Stimulated activated naive CD8-positive, alpha-beta T cell treated with anti-CD3 and anti-CD28 coated beads, Interleukin-15, Interleukin-2, amounts not matched to agents 100 ng/mL and 50 ng/mL, for 24 hours (primary cell): Measurements from ENCODE around the gene KIR3DL3.
"Not testable (repeated sequence)": the region's sequence is repeated elsewhere in the genome, so short reads cannot be mapped to it uniquely, and the experiment has no call there.

Source experiments
- H3K27ac Mint-ChIP-seq: one replicate; pipeline ENCODE4 v1.8.0; 2021; ENCODE audit warnings: mild to moderate bottlenecking, mixed read lengths
- H3K27me3 Mint-ChIP-seq: one replicate; pipeline ENCODE4 v1.8.0; 2021; ENCODE audit warnings: mixed read lengths
- H3K36me3 Mint-ChIP-seq: one replicate; pipeline ENCODE4 v1.8.0; 2021; ENCODE audit warnings: low read depth, mixed read lengths
- H3K4me1 Mint-ChIP-seq: one replicate; pipeline ENCODE4 v1.8.0; 2021; ENCODE audit warnings: low read depth, mixed read lengths
- H3K4me3 Mint-ChIP-seq: one replicate; pipeline ENCODE4 v1.8.0; 2021; ENCODE audit warnings: mild to moderate bottlenecking, mixed read lengths
- H3K9me3 Mint-ChIP-seq: one replicate; pipeline ENCODE4 v1.8.0; 2021; ENCODE audit warnings: mixed read lengths

Gene KIR3DL3

DNA sequence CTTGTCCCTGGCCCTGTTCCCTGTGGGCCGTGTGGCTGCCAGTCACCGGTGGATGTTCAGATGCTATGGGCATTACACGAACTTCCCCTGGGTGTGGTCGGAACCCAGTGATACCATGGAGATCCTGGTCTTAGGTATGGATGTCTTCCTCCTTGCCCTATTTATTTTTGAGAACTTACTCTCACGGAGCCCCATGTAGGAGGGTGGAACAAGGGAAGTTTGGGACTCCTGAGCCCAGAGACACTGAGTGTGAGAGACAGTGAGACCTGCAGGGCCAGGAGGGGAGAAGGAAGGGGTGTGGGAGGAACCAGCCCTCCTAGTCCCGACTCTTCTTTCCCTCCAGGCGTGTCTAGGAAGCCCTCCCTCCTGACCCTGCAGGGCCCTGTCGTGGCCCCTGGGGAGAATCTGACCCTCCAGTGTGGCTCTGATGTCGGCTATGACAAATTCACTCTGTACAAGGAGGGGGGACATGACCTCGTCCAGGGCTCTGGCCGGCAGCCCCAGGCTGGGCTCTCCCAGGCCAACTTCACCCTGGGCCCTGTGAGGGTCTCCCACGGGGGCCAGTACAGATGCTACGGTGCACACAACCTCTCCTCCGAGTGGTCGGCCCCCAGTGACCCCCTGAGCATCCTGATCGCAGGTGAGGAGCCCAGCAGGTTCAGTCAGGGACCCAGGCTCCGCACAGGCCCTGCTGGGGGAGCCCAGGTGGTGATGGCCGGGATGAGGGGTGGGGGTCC is 14.9 kb upstream of the KIR3DL3 start:
- no peak overlapping the region for H3K4me3 Mint-ChIP-seq
- no peaks in the 10 kb centered on the region for H3K4me1 Mint-ChIP-seq
- H3K9me3 Mint-ChIP-seq, result no peaks in the 10 kb centered on the region
- H3K36me3 Mint-ChIP-seq, result no peaks in the 10 kb centered on the region
- peaks cover 12% of the 10 kb centered on the region for H3K27me3 Mint-ChIP-seq
- no peak overlapping the region for H3K27ac Mint-ChIP-seq

- not testable (repeated sequence) for H3K36me3 Mint-ChIP-seq, H3K9me3 Mint-ChIP-seq, H3K4me1 Mint-ChIP-seq, H3K27ac Mint-ChIP-seq, H3K4me3 Mint-ChIP-seq
- H3K27me3 Mint-ChIP-seq, result peaks cover 12% of the 10 kb centered on the region
These were observed 14.3 kb upstream of the KIR3DL3 start for GRCh38 chr19:54709956-54710355.

GRCh38 chr19:54724644-54725043 is 402 bp downstream of the KIR3DL3 start:
- no peaks in the 10 kb centered on the region for H3K4me1 Mint-ChIP-seq
- no peak overlapping the region for H3K4me3 Mint-ChIP-seq
- no peak overlapping the region for H3K27ac Mint-ChIP-seq
- peaks cover 15% of the 10 kb centered on the region for H3K27me3 Mint-ChIP-seq
- H3K9me3 Mint-ChIP-seq, result peaks cover 22% of the 10 kb centered on the region
- H3K36me3 Mint-ChIP-seq, result no peaks in the 10 kb centered on the region

GRCh38 chr19:54725321-54725720 is 1.1 kb downstream of the KIR3DL3 start:
- Mint-ChIP-seq H3K36me3 (no peaks in the 10 kb centered on the region), H3K27ac (no peak overlapping the region), H3K9me3 (peaks cover 18% of the 10 kb centered on the region), H3K27me3 (peaks cover 11% of the 10 kb centered on the region), H3K4me3 (no peak overlapping the region), H3K4me1 (no peaks in the 10 kb centered on the region)

DNA sequence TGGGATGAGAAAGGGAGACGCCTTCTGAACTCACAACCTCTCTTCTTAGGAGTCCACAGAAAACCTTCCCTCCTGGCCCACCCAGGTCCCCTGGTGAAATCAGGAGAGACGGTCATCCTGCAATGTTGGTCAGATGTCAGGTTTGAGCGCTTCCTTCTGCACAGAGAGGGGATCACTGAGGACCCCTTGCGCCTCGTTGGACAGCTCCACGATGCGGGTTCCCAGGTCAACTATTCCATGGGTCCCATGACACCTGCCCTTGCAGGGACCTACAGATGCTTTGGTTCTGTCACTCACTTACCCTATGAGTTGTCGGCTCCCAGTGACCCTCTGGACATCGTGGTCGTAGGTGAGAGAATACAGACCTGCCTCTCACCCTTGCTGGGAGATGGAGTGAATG is 3.3 kb downstream of the KIR3DL3 start:
- Mint-ChIP-seq H3K27ac (no peak overlapping the region), H3K9me3 (peaks cover 7% of the 10 kb centered on the region), H3K27me3 (peaks cover 14% of the 10 kb centered on the region), H3K4me1 (no peaks in the 10 kb centered on the region), H3K36me3 (no peaks in the 10 kb centered on the region), H3K4me3 (no peak overlapping the region)

DNA sequence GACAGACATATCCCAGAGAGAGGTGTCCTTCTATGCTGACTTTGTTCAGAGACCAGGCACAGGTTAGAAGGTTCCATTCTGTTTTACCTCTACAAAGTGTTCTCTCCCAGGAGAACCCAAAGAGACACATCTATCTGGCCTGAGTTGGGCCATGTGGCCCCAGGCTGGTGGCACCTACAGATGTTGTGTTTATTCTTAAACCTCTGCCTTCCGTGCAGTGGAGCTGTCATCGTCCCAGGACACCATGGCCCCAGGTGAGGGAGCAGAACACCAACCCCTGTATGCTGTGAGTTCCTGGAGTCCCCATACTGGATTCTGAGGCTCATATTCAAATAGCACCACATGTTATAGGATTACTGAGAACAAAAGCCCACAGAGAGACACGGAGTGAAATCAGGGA is 3.9 kb downstream of the KIR3DL3 start:
- no peak overlapping the region for H3K27ac Mint-ChIP-seq
- H3K4me3 Mint-ChIP-seq, result no peak overlapping the region
- H3K9me3 Mint-ChIP-seq, result peaks cover 2% of the 10 kb centered on the region
- no peaks in the 10 kb centered on the region for H3K4me1 Mint-ChIP-seq
- H3K36me3 Mint-ChIP-seq, result no peaks in the 10 kb centered on the region
- peaks cover 15% of the 10 kb centered on the region for H3K27me3 Mint-ChIP-seq

- Mint-ChIP-seq H3K4me1 (no peaks in the 10 kb centered on the region), H3K4me3 (no peak overlapping the region), H3K36me3 (no peaks in the 10 kb centered on the region), H3K27me3 (peaks cover 15% of the 10 kb centered on the region), H3K9me3 (no peaks in the 10 kb centered on the region), H3K27ac (no peak overlapping the region)
These were observed 5.4 kb downstream of the KIR3DL3 start for GRCh38 chr19:54729416-54730188.

GRCh38 chr19:54731191-54731590 is 6.9 kb downstream of the KIR3DL3 start:
- Mint-ChIP-seq H3K9me3 (no peaks in the 10 kb centered on the region), H3K36me3 (no peaks in the 10 kb centered on the region), H3K4me3 (no peak overlapping the region), H3K27me3 (peaks cover 15% of the 10 kb centered on the region), H3K4me1 (no peaks in the 10 kb centered on the region), H3K27ac (no peak overlapping the region)

- H3K27me3 Mint-ChIP-seq, H3K4me1 Mint-ChIP-seq, H3K27ac Mint-ChIP-seq, H3K4me3 Mint-ChIP-seq, H3K36me3 Mint-ChIP-seq, H3K9me3 Mint-ChIP-seq: not testable (repeated sequence)
These were observed 14.1 kb downstream of the KIR3DL3 start, which contains the start of gene KIR2DL3 for GRCh38 chr19:54738306-54738705. Gene KIR2DL3 (plus strand): TSS chr19:54738513. CDS start chr19:54738546, 33 bp downstream.

DNA sequence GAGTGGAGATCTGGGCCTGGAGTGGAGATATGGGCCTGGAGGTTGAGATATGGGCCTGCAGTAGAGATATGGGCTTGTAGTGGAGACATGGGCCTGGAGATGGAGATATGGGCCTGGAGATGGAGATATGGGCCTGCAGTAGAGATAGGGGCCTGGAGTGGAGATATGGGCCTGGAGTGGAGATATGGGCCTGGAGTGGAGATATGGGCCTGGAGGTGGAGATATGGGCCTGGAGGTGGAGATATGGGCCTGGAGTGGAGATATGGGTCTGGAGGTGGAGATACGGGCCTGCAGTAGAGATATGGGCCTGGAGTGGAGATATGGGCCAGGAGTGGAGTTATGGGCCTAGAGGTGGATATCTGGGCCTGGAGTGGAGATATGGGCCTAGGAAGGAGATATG is 14.5 kb downstream of the KIR3DL3 start:
- Mint-ChIP-seq H3K4me3 (no peak overlapping the region), H3K4me1 (no peaks in the 10 kb centered on the region), H3K36me3 (no peaks in the 10 kb centered on the region), H3K27me3 (peaks cover 4% of the 10 kb centered on the region), H3K27ac (no peak overlapping the region), H3K9me3 (no peaks in the 10 kb centered on the region)

DNA sequence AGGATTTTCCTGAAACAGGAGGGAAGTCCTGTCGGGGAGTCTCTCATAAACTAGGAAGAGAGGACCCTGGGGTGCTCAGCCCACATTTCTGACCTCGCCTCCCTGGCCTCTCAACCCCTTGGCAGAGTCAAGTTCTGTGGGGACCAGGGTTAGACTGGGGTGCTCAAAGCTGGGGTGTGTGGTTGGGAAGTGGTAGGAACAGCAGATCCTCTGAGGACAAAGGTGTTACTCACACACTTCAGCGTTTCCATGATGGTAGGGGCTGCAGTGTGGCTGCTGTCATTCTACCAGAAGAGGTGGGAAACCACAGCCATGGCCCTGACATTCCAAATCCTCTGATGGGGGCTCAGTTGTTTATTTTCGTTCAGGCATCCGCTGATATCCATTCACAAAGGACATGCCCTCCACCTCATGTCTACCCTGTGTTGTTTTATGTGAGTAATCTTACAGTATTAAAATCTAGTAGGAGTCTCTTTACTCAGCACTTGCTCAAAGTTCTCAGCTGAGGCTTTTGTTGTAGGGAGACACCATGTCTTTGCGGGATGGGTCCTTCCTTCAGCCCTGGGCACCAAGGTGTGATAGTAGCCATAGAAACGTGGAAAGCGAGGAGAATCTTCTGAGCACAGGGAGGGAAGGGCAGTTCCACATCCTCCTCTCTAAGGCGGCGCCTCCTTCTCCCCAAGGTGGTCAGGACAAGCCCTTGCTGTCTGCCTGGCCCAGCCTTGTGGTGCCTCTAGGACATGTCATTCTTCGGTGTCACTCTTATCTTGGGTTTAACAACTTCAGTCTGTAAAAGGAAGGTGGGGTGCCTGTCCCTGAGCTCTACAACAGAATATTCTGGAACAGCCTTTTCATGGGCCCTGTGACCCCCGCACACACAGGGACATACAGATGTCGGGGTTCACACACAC is 15.6 kb downstream of the KIR3DL3 start:
- H3K9me3 Mint-ChIP-seq, result no peaks in the 10 kb centered on the region
- H3K4me3 Mint-ChIP-seq, result no peak overlapping the region
- H3K27ac Mint-ChIP-seq, result no peak overlapping the region
- no peaks in the 10 kb centered on the region for H3K4me1 Mint-ChIP-seq
- H3K36me3 Mint-ChIP-seq, result no peaks in the 10 kb centered on the region
- peaks cover 4% of the 10 kb centered on the region for H3K27me3 Mint-ChIP-seq

DNA sequence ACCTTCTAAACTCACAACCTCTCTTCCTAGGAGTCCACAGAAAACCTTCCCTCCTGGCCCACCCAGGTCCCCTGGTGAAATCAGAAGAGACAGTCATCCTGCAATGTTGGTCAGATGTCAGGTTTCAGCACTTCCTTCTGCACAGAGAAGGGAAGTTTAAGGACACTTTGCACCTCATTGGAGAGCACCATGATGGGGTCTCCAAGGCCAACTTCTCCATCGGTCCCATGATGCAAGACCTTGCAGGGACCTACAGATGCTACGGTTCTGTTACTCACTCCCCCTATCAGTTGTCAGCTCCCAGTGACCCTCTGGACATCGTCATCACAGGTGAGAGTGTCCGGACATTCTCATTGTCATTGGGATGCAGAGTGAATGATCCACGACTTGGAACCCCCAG is 17.7 kb downstream of the KIR3DL3 start:
- not testable (repeated sequence) for H3K27ac Mint-ChIP-seq, H3K4me3 Mint-ChIP-seq, H3K36me3 Mint-ChIP-seq

GRCh38 chr19:54744080-54744479 is 19.8 kb downstream of the KIR3DL3 start:
- not testable (repeated sequence) for H3K4me1 Mint-ChIP-seq, H3K27ac Mint-ChIP-seq, H3K36me3 Mint-ChIP-seq, H3K4me3 Mint-ChIP-seq, H3K27me3 Mint-ChIP-seq, H3K9me3 Mint-ChIP-seq

More for the DNA sequence above, 17.7 kb downstream of the KIR3DL3 start:
- H3K9me3 Mint-ChIP-seq, H3K27me3 Mint-ChIP-seq, H3K4me1 Mint-ChIP-seq: not testable (repeated sequence)

GRCh38 chr19:54747614-54748322 is 23.5 kb downstream of the KIR3DL3 start:
- not testable (repeated sequence) for H3K4me3 Mint-ChIP-seq, H3K4me1 Mint-ChIP-seq, H3K9me3 Mint-ChIP-seq, H3K27ac Mint-ChIP-seq, H3K36me3 Mint-ChIP-seq, H3K27me3 Mint-ChIP-seq
